OCI-M2 (cell line): Measurements from ENCODE around the gene HBEGF.

Source experiments
- DNase-seq: peaks from one replicate; lab custom pipeline; 2025; ENCODE audit not compliant: unreplicated experiment; lab: John Stamatoyannopoulos, UW

Gene HBEGF, protein sequence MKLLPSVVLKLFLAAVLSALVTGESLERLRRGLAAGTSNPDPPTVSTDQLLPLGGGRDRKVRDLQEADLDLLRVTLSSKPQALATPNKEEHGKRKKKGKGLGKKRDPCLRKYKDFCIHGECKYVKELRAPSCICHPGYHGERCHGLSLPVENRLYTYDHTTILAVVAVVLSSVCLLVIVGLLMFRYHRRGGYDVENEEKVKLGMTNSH

DNA sequence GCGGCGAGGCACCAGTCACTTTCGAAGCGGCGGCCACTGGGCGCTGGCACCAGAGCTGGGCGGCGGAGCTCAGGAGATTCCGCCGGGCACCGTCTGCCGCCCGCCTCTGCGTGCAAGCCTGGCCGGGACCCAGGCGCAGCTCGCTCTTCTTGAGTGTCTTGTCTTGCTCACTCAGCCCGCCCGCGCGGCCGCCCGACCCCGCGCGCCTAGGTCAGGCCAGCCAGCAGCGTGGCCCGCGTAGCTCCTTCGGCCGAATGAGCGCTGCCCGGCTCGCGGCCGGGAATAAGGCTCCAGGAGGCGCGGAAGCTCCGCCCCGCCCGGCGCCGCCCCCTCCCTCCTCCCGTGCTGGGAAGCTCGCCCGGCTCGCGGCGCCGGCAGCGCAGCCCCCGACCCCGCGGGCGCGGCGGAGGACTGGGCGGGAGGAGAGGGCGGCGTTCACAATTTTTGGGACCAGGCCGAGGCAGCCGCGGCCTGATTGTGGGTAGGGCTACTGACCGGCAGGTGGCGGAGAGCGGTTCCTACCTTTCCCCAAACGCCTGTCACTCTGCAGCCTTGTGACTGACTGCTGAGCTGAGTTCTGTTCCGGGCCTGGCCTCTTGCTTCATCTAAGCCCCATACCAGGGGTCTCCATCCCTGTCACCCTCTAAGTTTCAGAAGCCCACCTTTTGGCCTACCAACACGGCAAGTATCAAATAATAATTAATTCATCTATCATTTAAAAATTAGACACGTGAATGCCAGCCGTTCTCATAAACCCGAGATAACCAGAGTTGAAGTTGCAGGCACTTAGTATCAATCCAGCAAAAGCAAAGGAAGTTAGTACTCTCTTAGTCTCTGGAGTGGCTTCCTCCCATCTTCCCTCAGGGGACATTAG lies at the start of gene HBEGF:
TSS of gene HBEGF (minus strand) at position 256 of the 874 bp plus-strand sequence. CDS start 275 bp downstream, outside the sequence.
- DNase-seq: no peak

DNA sequence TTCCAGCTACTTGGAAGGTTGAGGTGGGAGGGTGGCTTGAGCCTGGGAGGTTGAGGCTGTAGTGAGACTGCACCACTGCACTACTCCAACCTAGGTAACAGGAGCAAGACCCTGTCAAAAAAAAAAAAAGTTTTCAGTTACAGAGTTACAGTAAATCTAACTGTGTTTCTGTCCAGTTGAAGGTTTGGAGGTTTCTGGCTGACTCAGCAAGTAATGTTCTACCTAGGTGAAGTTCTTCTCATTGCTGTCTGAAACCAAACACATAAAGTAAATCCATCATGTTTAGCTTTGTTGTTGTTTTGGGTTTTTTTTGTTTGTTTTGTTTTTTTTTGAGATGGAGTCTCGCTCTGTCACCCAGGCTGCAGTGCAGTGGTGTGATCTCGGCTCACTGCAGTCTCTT lies 47.3 kb upstream of the HBEGF start:
- DNase-seq: no peak

DNA sequence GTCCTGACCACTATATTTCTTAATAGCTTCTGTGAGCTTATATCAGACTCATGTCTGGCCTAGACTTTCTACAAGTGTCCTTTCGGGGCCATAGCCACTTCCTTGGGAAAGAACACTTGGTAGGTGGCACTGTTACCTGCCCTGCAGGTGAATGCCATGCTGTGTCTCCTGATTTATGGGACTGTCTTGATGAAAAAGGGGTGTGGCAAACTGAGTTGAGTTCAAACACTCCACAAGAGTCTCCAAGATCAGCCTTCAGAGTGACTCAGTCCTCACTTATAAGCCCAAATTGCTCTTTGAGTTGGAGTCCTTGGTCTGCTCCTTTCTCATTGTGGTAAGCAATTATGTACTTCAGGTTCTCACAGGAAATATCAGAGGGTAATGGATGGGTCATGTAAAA lies 45.3 kb upstream of the HBEGF start:
- no peak for DNase-seq

DNA sequence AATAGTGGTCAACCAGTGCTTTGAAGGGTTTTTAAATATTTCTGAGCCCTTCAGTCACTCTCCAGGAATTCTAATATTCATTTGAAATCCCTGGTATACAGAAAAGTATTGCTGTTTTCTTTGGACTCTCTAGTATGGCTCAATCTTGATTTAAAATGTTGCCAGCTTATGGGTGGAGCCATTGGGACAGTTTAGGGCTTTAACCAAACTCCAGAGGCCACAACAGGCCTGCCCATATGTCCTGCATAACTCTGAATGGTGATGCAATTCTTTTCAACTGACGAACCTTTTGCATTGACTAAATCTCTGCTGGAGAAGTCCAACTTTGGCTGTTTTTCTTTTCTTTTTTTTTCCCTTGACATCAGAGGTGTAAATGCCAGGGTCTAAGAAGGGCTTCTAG lies 44.9 kb upstream of the HBEGF start:
- DNase-seq: no peak

DNA sequence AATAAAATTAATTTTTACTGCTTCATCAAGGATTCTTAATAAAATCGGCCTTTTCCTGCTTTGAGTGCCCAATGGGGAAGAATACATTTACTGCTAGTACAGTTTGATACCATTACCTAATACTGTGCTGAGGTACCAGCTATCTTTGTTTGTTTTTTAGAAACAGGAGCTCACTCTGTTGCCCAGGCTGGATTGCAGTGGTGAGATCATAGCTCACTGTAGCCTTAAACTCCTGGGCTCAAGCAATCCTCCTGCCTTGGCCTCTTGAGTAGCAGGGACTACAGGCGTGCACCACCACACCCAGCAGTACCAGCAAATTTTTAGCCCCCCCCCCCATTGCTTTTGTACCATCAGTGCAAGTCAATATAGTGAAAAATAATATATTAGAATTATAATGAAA lies 41.6 kb upstream of the HBEGF start:
- no peak for DNase-seq

DNA sequence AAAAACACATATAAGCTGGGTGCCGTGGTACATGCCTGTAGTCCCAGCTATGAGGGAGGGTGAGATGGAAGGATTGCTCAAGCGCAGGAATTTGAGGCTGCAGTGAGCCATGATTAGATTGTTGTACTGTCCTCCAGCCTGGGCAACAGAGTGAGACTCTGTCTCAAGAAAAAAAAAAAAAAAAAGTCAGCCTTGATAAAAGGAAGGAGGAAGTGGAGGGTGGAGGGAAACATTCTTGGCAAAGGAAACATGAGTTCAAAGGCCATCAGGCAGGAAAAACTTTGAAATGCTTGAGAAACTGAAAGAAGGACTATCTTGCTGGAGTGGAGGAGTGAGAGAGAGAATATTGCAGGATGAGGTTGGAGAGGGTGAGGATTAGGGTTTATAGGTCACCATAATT lies 36.9 kb upstream of the HBEGF start:
- DNase-seq: no peak

DNA sequence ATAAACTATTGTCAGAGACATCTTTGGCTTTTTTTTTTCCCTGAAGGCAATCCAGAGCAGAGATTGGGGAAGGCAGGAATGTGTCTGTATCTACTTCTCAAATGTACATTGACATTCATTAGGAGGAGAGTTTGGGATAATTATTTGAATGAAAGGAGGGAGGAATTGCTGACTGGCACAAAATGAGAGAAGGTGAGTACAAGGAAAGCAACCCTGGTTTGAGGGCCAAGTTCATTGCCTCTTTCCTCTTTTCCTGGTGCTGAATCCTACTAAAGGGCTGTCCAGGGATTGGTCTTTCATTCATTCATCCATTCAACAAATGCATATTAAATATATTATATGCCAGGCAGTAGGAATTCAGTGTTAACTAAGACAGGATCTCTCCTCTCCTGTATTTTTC lies 36.5 kb upstream of the HBEGF start:
- DNase-seq: no peak

DNA sequence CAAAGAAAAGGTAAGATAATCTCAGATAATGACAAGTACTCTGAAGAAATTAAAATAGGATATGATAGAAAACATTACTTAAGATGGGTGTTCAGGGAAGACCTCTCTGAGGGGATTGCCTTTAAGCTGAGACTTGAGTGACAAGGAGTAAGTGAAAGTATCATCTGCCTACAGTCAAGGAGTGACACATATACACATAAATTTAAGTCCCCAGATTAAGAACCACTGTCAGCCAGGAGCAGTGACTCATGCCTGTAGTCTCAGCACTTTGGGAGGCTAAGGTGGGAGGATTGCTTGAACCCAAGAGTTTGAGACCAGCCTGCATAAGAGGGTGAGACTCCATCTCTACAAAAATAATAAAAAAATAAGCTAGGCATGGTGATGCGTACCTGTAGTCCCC lies 35.6 kb upstream of the HBEGF start:
- no peak for DNase-seq

DNA sequence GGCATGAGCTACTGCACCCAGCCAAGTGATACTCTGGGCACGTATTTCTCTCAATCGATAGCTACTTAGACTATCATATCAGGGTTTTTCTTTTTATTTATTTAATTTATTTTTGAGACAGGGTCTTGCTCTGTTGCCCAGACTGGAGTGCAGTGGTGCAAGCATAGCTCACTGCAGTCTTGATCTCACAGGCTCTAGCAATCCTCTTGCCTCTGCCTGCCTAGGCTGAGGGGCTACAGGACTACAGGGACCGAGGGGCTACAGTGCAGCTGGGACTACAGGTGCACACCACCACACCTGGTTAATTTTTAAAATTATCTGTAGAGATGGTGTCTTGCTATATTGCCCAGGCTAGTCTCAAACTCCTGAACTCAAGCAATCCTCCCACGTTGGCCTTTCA lies 34.9 kb upstream of the HBEGF start:
- DNase-seq: no peak

DNA sequence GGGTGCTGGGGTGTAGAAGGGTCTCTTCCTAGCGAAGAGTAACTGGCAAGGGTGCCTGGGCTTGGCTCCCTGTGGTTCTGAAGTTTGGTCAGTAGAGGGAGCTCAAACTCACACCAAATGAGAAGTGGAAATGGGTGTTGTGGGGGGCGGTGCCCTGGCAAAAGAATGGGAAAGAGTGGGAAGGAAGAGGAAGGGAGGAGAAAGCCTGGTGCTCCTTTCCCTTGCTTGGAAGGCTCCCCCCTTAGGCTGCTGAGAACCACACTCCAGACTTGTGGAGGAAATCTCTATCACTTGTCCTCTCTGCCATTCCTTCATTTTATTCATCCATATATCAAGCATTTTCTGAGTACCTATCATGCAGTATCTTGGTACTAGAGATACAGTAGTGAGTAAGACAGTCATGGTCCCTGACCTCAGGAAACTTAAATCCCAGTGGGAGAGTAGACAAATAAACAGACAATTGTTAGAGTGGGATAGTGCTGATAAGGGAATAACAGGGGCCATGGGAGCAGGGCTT lies 26.6 kb upstream of the HBEGF start:
- DNase-seq: no peak

DNA sequence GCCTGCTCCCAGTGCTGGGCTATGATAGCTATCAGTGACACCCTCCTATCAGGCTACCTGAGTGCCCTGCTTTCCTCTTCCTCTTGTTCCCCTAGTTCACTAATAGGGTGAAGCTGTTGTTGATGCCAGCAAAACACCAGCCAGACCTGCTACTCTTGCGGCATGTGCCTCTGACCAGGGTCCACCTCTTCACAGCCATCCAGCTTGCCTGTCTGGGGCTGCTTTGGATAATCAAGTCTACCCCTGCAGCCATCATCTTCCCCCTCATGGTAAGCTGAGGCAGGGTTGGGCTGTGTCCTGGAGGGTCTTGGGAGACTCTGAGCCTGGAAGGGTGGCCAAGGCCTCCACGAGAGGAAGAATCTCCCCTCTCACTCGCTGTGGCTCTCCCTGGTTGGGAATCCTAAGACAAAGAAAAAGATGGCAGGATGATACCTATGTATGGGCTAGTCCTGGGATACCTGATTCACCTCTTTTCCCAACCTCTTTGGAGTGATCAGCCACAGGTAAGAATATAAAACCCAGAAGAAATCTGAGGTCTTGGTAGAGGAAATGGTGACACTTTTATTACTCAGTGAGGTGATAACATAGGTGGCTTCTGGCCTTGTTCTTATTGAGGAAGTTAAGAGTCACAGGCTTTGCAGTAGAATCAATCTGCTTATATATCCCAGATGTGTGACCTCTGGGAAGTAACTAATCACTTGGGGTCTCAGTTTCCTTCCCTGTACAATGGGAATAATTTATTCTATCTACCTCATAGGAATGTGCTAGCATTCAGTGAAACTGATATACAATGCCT lies 25.2 kb upstream of the HBEGF start:
- DNase-seq: no peak

DNA sequence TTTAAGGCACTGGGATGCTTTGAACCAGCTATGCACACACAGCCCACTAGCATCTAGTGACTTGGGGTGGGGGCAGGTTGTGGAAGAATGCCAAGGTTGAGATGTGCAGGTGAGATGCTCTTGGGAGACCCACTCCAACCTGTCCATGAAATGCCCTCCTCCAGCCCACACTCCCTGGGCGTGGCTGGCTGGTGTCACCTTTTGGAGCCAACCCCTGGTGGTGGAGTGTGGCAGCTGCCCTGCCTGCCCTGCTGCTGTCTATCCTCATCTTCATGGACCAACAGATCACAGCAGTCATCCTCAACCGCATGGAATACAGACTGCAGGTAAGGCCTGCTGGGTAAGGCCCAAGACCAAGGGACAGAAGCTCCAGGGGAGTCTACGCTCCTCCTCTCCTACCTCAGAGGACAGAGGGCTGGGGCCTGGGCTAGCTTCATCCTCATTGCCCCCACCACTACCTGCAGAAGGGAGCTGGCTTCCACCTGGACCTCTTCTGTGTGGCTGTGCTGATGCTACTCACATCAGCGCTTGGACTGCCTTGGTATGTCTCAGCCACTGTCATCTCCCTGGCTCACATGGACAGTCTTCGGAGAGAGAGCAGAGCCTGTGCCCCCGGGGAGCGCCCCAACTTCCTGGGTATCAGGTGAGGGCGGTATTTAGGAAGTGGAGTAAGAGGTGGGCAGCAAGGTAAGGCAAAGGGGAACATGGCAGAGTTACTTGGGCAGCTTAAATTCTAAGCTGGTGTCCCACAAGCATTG lies 21.0 kb upstream of the HBEGF start:
- no peak for DNase-seq

DNA sequence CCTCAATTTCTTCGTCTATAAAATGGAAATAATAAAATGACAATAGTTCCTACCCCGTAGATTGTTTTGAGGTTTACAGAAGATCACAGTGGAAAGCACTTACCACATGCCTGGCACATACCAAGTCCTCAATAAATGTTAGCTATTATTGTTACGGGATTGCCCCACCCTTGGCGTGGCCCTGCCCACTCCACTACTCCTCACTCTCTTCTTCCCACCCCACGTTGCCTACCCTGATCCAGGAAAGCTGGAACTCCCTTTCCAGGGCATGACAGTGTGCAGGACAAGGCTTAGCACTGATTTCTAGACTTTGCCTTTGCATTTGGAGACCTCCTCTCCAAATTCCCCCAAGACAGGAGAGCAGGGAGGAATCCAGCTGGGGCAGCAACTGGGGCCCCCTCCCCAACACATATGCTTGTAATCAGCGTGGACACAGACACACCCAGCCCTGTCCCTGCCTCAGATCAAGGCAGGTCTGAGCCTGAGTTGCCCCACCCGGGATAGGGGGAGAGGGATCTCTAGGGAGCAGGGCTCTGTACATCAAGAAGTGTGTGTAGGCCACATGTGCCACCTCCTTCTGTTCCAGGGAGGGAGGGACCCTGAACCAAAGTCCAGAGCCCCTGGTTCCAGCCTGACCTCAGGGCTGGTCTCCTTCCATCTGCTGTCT lies 20.3 kb upstream of the HBEGF start:
- DNase-seq: no peak

DNA sequence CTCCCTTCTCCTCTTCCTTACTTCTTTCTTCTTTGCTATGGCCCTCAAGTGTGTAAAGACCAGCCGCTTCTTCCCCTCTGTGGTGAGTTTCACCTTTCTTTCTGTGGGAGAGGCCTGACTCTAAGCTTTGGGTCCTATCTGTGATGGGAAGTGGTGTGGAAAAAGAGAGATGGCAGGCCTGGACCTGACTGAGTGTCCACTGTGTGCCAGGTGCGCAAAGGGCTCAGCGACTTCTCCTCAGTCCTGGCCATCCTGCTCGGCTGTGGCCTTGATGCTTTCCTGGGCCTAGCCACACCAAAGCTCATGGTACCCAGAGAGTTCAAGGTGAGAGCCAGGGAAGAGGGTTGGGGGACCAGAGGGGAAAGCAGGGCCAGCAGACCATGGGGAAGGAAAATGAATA lies 19.5 kb upstream of the HBEGF start:
- no peak for DNase-seq

DNA sequence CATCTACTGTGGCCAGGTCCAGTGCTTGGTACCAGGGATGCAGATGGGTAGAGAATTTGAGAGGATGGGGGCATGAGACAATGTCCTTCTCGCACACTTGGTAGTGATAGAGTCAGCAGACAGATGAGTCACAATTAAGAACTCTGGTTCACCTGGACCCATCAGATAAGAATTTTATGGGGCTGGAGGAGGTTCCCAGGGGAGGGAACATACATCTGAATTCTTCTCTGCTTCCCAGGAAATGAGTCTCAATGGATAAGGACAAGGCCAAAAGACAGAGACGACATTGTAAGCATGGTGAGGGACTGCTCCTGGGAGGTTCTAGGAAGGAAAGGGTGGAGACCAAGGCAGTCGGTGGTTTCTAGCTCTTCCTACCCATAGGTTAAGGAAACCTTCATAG lies 18.9 kb upstream of the HBEGF start:
- no peak for DNase-seq

DNA sequence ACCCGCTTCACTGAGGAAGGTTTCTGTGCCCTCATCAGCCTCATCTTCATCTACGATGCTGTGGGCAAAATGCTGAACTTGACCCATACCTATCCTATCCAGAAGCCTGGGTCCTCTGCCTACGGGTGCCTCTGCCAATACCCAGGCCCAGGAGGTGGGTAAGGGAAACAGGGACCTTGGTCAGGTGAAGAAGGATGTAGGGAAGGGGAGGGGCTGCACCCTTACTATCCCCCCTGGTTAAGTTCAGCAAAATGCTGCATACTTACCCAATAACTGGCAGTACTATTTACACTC lies 18.0 kb upstream of the HBEGF start:
- no peak for DNase-seq

DNA sequence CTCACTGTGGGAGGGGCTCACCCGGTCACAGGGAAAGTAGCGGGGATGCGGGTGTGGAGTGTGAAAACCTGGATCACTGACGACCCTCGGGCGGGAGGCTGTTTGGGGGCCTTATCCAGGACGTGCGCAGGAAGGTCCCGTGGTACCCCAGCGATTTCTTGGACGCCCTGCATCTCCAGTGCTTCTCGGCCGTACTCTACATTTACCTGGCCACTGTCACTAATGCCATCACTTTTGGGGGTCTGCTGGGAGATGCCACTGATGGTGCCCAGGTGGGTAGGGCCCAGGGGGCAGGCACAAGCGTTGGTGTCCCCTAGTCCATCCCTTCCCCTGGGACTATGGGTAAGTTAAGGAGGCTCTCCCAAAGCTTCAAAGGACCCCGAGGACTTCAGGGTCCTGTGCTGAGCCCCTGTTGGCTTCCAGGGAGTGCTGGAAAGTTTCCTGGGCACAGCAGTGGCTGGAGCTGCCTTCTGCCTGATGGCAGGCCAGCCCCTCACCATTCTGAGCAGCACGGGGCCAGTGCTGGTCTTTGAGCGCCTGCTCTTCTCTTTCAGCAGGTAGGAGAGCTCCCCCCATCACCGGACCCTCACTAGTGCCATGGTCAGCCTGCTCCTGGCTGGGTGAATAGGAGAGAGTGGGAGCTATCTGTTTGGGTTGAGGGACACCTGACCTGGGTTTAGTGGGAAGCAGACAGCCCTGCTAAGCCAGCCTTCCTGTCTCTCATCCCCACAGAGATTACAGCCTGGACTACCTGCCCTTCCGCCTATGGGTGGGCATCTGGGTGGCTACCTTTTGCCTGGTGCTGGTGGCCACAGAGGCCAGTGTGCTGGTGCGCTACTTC lies 17.4 kb upstream of the HBEGF start:
- DNase-seq: no peak

DNA sequence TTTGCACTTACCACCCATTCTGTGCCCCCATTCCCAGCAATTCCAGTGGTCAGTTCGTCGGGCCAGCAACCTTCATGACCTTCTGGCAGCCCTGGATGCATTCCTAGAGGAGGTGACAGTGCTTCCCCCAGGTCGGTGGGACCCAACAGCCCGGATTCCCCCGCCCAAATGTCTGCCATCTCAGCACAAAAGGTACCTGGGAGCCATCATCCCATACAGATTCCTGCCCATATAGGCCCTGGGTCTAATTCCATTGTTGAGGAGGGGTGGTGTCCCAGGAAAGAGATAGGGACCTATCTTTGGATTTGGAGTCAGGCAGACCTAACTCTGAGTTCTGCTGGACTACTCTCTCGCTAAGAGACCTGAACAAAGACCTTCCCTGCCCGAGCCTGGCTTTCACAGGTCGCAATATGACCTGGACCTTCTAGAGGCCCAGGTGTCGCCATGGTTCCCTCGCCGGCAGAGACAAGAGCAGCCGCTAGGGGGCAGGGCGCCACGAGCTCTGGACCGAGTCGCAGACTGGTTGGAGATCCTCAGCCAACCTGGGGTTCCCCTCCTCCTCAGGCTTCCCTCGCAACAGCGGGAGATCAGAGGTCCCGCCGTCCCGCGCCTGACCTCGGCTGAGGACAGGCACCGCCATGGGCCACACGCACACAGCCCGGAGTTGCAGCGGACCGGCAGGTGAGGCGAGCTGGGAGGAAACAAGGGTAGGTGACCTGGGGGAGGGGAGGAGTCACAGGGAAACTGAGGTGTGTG lies 16.6 kb upstream of the HBEGF start:
- DNase-seq: no peak

DNA sequence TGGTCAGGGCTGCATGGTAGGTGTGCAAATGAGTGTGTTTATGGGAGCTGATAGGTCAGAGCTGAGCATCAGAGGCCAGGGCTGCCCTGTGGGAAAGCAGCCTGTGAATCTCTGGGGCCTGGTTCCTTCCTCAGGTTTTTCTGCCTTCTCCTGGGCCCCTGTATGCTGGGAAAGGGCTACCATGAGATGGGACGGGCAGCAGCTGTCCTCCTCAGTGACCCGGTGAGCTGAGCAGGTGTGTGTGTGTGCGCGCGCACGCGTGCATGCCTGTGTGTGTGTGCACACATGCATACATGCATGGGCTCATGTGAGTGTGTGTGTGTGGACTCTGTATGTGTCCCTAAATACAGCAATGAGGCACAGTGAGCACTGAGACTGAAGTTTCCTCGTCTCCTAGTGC lies 15.9 kb upstream of the HBEGF start:
- DNase-seq: no peak
